OCI-M2 (cell line): Measurements from ENCODE around the gene TAS2R50.

Source experiments
- DNase-seq: peaks from one replicate; lab custom pipeline; 2025; ENCODE audit not compliant: unreplicated experiment; lab: John Stamatoyannopoulos, UW

Gene TAS2R50

GRCh38 chr12:10956085-10956484 is 30.6 kb downstream of the TAS2R50 start:
- no peak for DNase-seq

- no peak for DNase-seq
Observed at GRCh38 chr12:10952645-10953044, 34.1 kb downstream of the TAS2R50 start.

- DNase-seq: no peak
Observed at GRCh38 chr12:10943167-10943566, 43.5 kb downstream of the TAS2R50 start.

- DNase-seq: no peak
Observed at GRCh38 chr12:10941916-10942607, 44.6 kb downstream of the TAS2R50 start.

- no peak for DNase-seq
Observed at GRCh38 chr12:10941369-10941768, 45.3 kb downstream of the TAS2R50 start.

GRCh38 chr12:10940389-10940788 is 46.3 kb downstream of the TAS2R50 start:
- DNase-seq: no peak

- DNase-seq: no peak
Observed at GRCh38 chr12:10939163-10939562, 47.5 kb downstream of the TAS2R50 start, which contains the start of gene TAS2R14. Gene TAS2R14 (minus strand): TSS chr12:10939263. CDS start chr12:10939207, 56 bp downstream.

- DNase-seq: no peak
Observed at GRCh38 chr12:10936506-10936905, 50.2 kb downstream of the TAS2R50 start.
